ENCODE measurements around the gene RHPN2.

DNA sequence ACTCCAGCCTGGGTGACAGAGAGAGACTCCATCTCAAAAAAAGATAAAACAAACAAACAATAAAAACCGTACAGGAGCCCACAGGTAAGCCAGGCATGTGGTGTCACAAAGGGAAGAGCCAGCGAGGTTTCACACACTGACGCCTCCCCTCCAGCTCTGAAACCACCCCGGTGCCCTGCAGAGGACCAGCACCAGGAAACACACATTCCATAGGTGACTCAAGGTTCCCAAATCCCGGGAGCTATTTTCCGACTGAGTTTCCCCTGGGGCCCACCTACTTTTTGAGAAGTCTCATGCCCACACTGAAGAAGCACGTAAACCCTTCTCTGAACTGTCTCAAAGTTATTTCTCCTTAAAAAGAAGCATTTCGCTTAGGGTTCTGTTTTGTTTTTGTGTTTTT lies 40.3 kb downstream of the RHPN2 start:
- TF ChIP-seq POLR2A (IDR thresholded peaks at IDR 0.05) (no peak), POLR2AphosphoS5 (IDR thresholded peaks at IDR 0.05) (no peak), EP300 (IDR thresholded peaks at IDR 0.05) (no peak)
- TF ChIP-seq, protein P1, sequence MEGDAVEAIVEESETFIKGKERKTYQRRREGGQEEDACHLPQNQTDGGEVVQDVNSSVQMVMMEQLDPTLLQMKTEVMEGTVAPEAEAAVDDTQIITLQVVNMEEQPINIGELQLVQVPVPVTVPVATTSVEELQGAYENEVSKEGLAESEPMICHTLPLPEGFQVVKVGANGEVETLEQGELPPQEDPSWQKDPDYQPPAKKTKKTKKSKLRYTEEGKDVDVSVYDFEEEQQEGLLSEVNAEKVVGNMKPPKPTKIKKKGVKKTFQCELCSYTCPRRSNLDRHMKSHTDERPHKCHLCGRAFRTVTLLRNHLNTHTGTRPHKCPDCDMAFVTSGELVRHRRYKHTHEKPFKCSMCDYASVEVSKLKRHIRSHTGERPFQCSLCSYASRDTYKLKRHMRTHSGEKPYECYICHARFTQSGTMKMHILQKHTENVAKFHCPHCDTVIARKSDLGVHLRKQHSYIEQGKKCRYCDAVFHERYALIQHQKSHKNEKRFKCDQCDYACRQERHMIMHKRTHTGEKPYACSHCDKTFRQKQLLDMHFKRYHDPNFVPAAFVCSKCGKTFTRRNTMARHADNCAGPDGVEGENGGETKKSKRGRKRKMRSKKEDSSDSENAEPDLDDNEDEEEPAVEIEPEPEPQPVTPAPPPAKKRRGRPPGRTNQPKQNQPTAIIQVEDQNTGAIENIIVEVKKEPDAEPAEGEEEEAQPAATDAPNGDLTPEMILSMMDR (IDR thresholded peaks at IDR 0.05): no peak

Data from sigmoid colon (tissue), 4 donors.